ENCODE results near the gene STK24. TPM values are rescaled to one million over a fixed set of nuclear protein-coding genes. Genes with fewer than 3 reads are reported as not detected.
"Not testable (repeated sequence)": the region's sequence is repeated elsewhere in the genome, so short reads cannot be mapped to it uniquely, and the experiment has no call there.

Gene STK24
- total RNA-seq, result 100 to 1,000 TPM; 212 to 231 TPM

- Mint-ChIP-seq H3K4me1 (peaks cover 20% of the 10 kb centered on the region), H3K4me3 (peak within 1 kb of the TSS; percentile 90), H3K27ac (peak within 1 kb of the TSS; percentile 90), H3K9me3 (no peaks in the 10 kb centered on the region), H3K36me3 (ENCODE audit: low read depth) (peaks cover 38% of the 10 kb centered on the region), H3K27me3 (no peaks in the 10 kb centered on the region)
- peak; percentile 44 for ATAC-seq (replicated peaks)
Measured at GRCh38 chr13:98576963-98577835, at the start of gene STK24. Gene STK24 (minus strand): TSS chr13:98577107. CDS start chr13:98576786, 321 bp downstream.

GRCh38 chr13:98626298-98626935 lies 49.5 kb upstream of the STK24 start:
- Mint-ChIP-seq H3K4me3 (no peak overlapping the region), H3K27me3 (no peaks in the 10 kb centered on the region), H3K4me1 (peaks cover 4% of the 10 kb centered on the region), H3K9me3 (no peaks in the 10 kb centered on the region), H3K27ac (no peak overlapping the region), H3K36me3 (ENCODE audit: low read depth) (no peaks in the 10 kb centered on the region)
- no peak for ATAC-seq (replicated peaks)

- not testable (repeated sequence) for H3K9me3 Mint-ChIP-seq; ATAC-seq (replicated peaks); H3K4me1 Mint-ChIP-seq; H3K36me3 Mint-ChIP-seq (ENCODE audit: low read depth); H3K27me3 Mint-ChIP-seq; H3K27ac Mint-ChIP-seq; H3K4me3 Mint-ChIP-seq
Measured at GRCh38 chr13:98624589-98624988, 47.7 kb upstream of the STK24 start.

- Mint-ChIP-seq H3K4me3 (no peak overlapping the region), H3K36me3 (ENCODE audit: low read depth) (no peaks in the 10 kb centered on the region), H3K27ac (no peak overlapping the region), H3K27me3 (no peaks in the 10 kb centered on the region), H3K9me3 (no peaks in the 10 kb centered on the region), H3K4me1 (peaks cover 4% of the 10 kb centered on the region)
- ATAC-seq (replicated peaks), result no peak
Measured at GRCh38 chr13:98622931-98623331, 46.0 kb upstream of the STK24 start.

- Mint-ChIP-seq H3K27me3 (no peaks in the 10 kb centered on the region), H3K4me3 (no peak overlapping the region), H3K9me3 (no peaks in the 10 kb centered on the region), H3K4me1 (no peaks in the 10 kb centered on the region), H3K27ac (no peak overlapping the region), H3K36me3 (ENCODE audit: low read depth) (no peaks in the 10 kb centered on the region)
- no peak for ATAC-seq (replicated peaks)
Measured at GRCh38 chr13:98619556-98619955, 42.6 kb upstream of the STK24 start.

- H3K36me3 Mint-ChIP-seq (ENCODE audit: low read depth); H3K4me3 Mint-ChIP-seq; H3K27ac Mint-ChIP-seq; H3K27me3 Mint-ChIP-seq; H3K4me1 Mint-ChIP-seq; H3K9me3 Mint-ChIP-seq; ATAC-seq (replicated peaks): not testable (repeated sequence)
Measured at GRCh38 chr13:98615595-98615994, 38.7 kb upstream of the STK24 start.

GRCh38 chr13:98613591-98613990 lies 36.7 kb upstream of the STK24 start:
- Mint-ChIP-seq H3K27me3 (no peaks in the 10 kb centered on the region), H3K4me3 (no peak overlapping the region), H3K36me3 (ENCODE audit: low read depth) (no peaks in the 10 kb centered on the region), H3K9me3 (no peaks in the 10 kb centered on the region), H3K4me1 (no peaks in the 10 kb centered on the region), H3K27ac (no peak overlapping the region)
- no peak for ATAC-seq (replicated peaks)

- Mint-ChIP-seq H3K36me3 (ENCODE audit: low read depth) (no peaks in the 10 kb centered on the region), H3K4me3 (no peak overlapping the region), H3K4me1 (no peaks in the 10 kb centered on the region), H3K9me3 (no peaks in the 10 kb centered on the region), H3K27me3 (no peaks in the 10 kb centered on the region), H3K27ac (no peak overlapping the region)
- ATAC-seq (replicated peaks), result no peak
Measured at GRCh38 chr13:98609756-98610155, 32.8 kb upstream of the STK24 start.

GRCh38 chr13:98606296-98606695 lies 29.4 kb upstream of the STK24 start:
- H3K27me3 Mint-ChIP-seq, result no peaks in the 10 kb centered on the region
- H3K27ac Mint-ChIP-seq, result no peak overlapping the region
- no peaks in the 10 kb centered on the region for H3K36me3 Mint-ChIP-seq (ENCODE audit: low read depth)
- H3K9me3 Mint-ChIP-seq, result peaks cover 3% of the 10 kb centered on the region
- no peak for ATAC-seq (replicated peaks)
- H3K4me3 Mint-ChIP-seq, result no peak overlapping the region
- H3K4me1 Mint-ChIP-seq, result no peaks in the 10 kb centered on the region

GRCh38 chr13:98599502-98600328 lies 22.8 kb upstream of the STK24 start:
- Mint-ChIP-seq H3K9me3 (peaks cover 8% of the 10 kb centered on the region), H3K36me3 (ENCODE audit: low read depth) (no peaks in the 10 kb centered on the region), H3K27me3 (no peaks in the 10 kb centered on the region), H3K4me1 (peaks cover 12% of the 10 kb centered on the region), H3K4me3 (no peak overlapping the region), H3K27ac (peak overlapping the region; percentile 45)
- no peak for ATAC-seq (replicated peaks)

GRCh38 chr13:98598043-98598442 lies 21.1 kb upstream of the STK24 start:
- H3K9me3 Mint-ChIP-seq, result peaks cover 5% of the 10 kb centered on the region
- peaks cover 12% of the 10 kb centered on the region for H3K4me1 Mint-ChIP-seq
- H3K4me3 Mint-ChIP-seq, result no peak overlapping the region
- peak overlapping the region; percentile 37 for H3K27ac Mint-ChIP-seq
- H3K36me3 Mint-ChIP-seq (ENCODE audit: low read depth), result no peaks in the 10 kb centered on the region
- H3K27me3 Mint-ChIP-seq, result no peaks in the 10 kb centered on the region
- ATAC-seq (replicated peaks), result no peak

- no peak for ATAC-seq (replicated peaks)
- Mint-ChIP-seq H3K36me3 (ENCODE audit: low read depth) (no peaks in the 10 kb centered on the region), H3K4me1 (peaks cover 12% of the 10 kb centered on the region), H3K9me3 (peaks cover 5% of the 10 kb centered on the region), H3K27me3 (no peaks in the 10 kb centered on the region), H3K4me3 (no peak overlapping the region), H3K27ac (no peak overlapping the region)
Measured at GRCh38 chr13:98595134-98595533, 18.2 kb upstream of the STK24 start.

- no peak for ATAC-seq (replicated peaks)
- Mint-ChIP-seq H3K27ac (peak overlapping the region; percentile 1), H3K4me1 (peaks cover 12% of the 10 kb centered on the region), H3K9me3 (peaks cover 5% of the 10 kb centered on the region), H3K36me3 (ENCODE audit: low read depth) (no peaks in the 10 kb centered on the region), H3K27me3 (no peaks in the 10 kb centered on the region), H3K4me3 (no peak overlapping the region)
Measured at GRCh38 chr13:98592362-98592732, 15.4 kb upstream of the STK24 start.

GRCh38 chr13:98591721-98592361 lies 14.9 kb upstream of the STK24 start:
- Mint-ChIP-seq H3K4me3 (no peak overlapping the region), H3K27me3 (no peaks in the 10 kb centered on the region), H3K9me3 (peaks cover 5% of the 10 kb centered on the region), H3K36me3 (ENCODE audit: low read depth) (no peaks in the 10 kb centered on the region), H3K4me1 (peaks cover 9% of the 10 kb centered on the region), H3K27ac (peak overlapping the region; percentile 1)
- no peak for ATAC-seq (replicated peaks)

All from activated T-helper 17 cell treated with anti-CD3 and anti-CD28 coated beads, Interleukin-2, amount 50 U/mL, for 72 hours (primary cell).